GM20000 (cell line): ENCODE results near the gene MAGOH.
A peak's percentile ranks its signal among the peaks of the same experiment; 100 is the strongest.

Experiments used
- DNase-seq: peaks from one replicate; pipeline ENCODE4 v3.0.0; 2012; ENCODE audit warnings: low spot score
- CTCF ChIP-seq: IDR thresholded peaks from 2 replicates; pipeline ENCODE4 v1.5.1; 2012; ENCODE audit warnings: mild to moderate bottlenecking, control low read depth; ENCODE audit errors: extremely low read depth, missing control alignments

Gene MAGOH

DNA sequence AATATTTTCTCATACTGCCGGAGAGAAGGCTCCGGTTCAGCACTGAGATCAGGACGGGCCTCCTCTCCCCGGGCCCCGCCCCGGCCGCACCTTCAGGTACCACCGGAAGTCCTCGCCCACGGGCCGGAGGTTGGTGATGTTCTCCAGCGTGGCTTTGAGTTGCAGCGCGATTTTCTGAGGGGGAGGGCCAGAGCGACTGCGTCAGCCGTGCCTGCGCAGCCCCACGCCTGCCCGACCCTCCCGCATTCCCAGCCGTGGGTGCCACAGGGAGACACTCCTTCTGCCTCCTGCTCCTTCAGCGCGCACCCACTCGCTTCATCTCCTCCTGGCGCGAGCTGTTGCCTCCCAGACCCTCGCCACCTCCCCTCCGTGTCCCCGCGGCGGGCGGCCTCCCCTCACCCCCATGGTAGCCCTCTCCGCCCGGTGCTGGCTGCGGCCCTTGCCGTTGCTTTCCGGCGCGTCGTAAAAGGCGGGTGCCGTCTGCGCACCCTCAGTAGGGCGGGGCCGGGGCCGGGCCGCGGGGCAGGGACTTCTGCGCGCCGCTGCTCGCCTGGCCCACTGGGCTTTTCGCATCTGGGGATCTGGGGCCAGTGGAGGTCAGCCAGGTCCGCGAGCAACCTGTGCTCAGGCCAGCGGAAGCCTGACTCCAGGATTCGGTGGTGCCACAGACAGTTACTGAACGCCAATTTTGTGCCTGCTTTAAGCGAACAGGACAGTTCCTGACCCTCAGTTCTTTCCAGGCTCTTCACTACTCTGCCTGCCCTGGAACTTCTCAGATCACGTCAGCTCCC lies 18.0 kb downstream of the MAGOH start, which contains the start of gene CZIB:
CZIB (minus strand) TSS at position 464 of the 791 bp plus-strand sequence; CDS start at position 405, 59 bp downstream.
- no peak for TF ChIP-seq CTCF
- DNase-seq: peak; percentile 93

DNA sequence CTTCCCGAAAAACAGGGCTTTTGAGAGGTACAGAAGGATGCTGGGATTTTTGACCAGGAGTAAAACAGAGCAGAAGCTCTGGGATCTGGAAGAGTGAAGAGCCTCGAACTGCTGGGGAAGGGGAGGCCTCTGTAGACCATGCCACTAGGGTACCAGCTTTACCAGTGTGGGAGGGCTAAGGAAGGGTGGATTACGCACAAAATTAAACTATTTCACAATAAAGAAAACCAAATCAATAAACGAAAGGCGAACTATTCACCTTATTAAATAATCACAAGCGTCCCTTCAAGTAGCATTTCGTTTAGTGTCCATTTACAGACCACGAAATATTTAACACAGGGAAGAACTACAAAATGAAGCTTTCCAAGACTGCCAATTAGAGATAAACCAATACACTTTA lies 18.6 kb downstream of the MAGOH start:
- no peak for DNase-seq
- no peak for TF ChIP-seq CTCF

GRCh38 chr1:53218201-53218600 lies 20.1 kb downstream of the MAGOH start:
- DNase-seq: no peak
- no peak for TF ChIP-seq CTCF

- DNase-seq: no peak
- TF ChIP-seq CTCF: no peak
Measured at GRCh38 chr1:53214376-53214940, 23.9 kb downstream of the MAGOH start.

DNA sequence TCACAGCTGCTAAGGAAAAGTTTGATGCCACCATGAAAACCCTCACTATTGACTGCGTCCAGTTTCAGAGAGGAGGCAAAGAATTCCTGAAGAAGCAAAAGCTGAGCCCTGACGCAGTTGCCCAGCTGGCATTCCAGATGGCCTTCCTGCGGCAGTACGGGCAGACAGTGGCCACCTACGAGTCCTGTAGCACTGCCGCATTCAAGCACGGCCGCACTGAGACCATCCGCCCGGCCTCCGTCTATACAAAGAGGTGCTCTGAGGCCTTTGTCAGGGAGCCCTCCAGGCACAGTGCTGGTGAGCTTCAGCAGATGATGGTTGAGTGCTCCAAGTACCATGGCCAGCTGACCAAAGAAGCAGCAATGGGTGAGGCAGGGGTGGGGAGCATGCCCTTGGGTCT lies 27.4 kb downstream of the MAGOH start:
- no peak for TF ChIP-seq CTCF
- no peak for DNase-seq

DNA sequence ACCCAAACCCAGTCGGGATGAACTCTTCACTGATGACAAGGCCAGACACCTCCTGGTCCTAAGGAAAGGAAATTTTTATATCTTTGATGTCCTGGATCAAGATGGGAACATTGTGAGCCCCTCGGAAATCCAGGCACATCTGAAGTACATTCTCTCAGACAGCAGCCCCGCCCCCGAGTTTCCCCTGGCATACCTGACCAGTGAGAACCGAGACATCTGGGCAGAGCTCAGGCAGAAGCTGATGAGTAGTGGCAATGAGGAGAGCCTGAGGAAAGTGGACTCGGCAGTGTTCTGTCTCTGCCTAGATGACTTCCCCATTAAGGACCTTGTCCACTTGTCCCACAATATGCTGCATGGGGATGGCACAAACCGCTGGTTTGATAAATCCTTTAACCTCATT lies 28.0 kb downstream of the MAGOH start:
- no peak for TF ChIP-seq CTCF
- no peak for DNase-seq

GRCh38 chr1:53207726-53208125 lies 30.6 kb downstream of the MAGOH start:
- no peak for DNase-seq
- TF ChIP-seq CTCF: no peak
